ENCODE measurements around the gene CTNNA3. TPM values are rescaled to one million over a fixed set of nuclear protein-coding genes. Genes with fewer than 3 reads are reported as not detected.
"Not testable (repeated sequence)": the region's sequence is repeated elsewhere in the genome, so short reads cannot be mapped to it uniquely, and the experiment has no call there.

The CTNNA3 gene
- total and polyA plus RNA-seq, 2 donors from 2014 or later, result 0.45 to 0.72 TPM

- no peak overlapping the region for H3K9ac ChIP-seq (ENCODE audit: low read length in 3 of 3)
- DNase-seq, result no peak
- H3K36me3 ChIP-seq (ENCODE audit: control insufficient read depth in 2 of 3, insufficient read depth in 3 of 3, low read length in 3 of 3), result no peaks in the 10 kb centered on the region
- no peak overlapping the region for H3K27ac ChIP-seq (ENCODE audit: low read depth in 2 of 2, low read length in 2 of 2)
- no peak for TF ChIP-seq CTCF (IDR thresholded peaks at IDR 0.05; ENCODE audit: borderline replicate concordance, extremely low read depth, insufficient read depth)
- intact Hi-C loops (cut with DNase I), result no loop called here
- H3K9me3 ChIP-seq (ENCODE audit: control insufficient read depth in 2 of 3, insufficient read depth in 1 of 3, low read length in 3 of 3), result no peaks in the 10 kb centered on the region
- H3K4me3 ChIP-seq (ENCODE audit: low read length in 3 of 3), result no peak overlapping the region
- no peaks in the 10 kb centered on the region for H3K4me1 ChIP-seq (ENCODE audit: control insufficient read depth in 2 of 3, insufficient read depth in 2 of 3, low read depth in 1 of 3, low read length in 3 of 3)
- no peaks in the 10 kb centered on the region for H3K27me3 ChIP-seq (ENCODE audit: control insufficient read depth, insufficient read depth, low read length)
- no peak for FAIRE-seq
Observed at GRCh38 chr10:67573484-67573883, 122.5 kb downstream of the CTNNA3 start.

- Histone ChIP-seq H3K27me3 (ENCODE audit: control insufficient read depth, insufficient read depth, low read length) (no peaks in the 10 kb centered on the region), H3K4me3 (ENCODE audit: low read length in 3 of 3) (no peak overlapping the region), H3K36me3 (ENCODE audit: control insufficient read depth in 2 of 3, insufficient read depth in 3 of 3, low read length in 3 of 3) (no peaks in the 10 kb centered on the region), H3K9ac (ENCODE audit: low read length in 3 of 3) (no peak overlapping the region), H3K4me1 (ENCODE audit: control insufficient read depth in 2 of 3, insufficient read depth in 2 of 3, low read depth in 1 of 3, low read length in 3 of 3) (no peaks in the 10 kb centered on the region), H3K27ac (ENCODE audit: low read depth in 2 of 2, low read length in 2 of 2) (no peak overlapping the region), H3K9me3 (ENCODE audit: control insufficient read depth in 2 of 3, insufficient read depth in 1 of 3, low read length in 3 of 3) (no peaks in the 10 kb centered on the region)
- no peak for TF ChIP-seq CTCF (IDR thresholded peaks at IDR 0.05; ENCODE audit: borderline replicate concordance, extremely low read depth, insufficient read depth)
- DNase-seq, result no peak
- intact Hi-C loops (cut with DNase I), result no loop called here
- FAIRE-seq, result no peak
Observed at GRCh38 chr10:67571503-67571902, 124.5 kb downstream of the CTNNA3 start.

- H3K4me1 ChIP-seq (ENCODE audit: control insufficient read depth in 2 of 3, insufficient read depth in 2 of 3, low read depth in 1 of 3, low read length in 3 of 3); DNase-seq; H3K27me3 ChIP-seq (ENCODE audit: control insufficient read depth, insufficient read depth, low read length); H3K27ac ChIP-seq (ENCODE audit: low read depth in 2 of 2, low read length in 2 of 2); intact Hi-C loops (cut with DNase I); H3K36me3 ChIP-seq (ENCODE audit: control insufficient read depth in 2 of 3, insufficient read depth in 3 of 3, low read length in 3 of 3); FAIRE-seq; H3K9me3 ChIP-seq (ENCODE audit: control insufficient read depth in 2 of 3, insufficient read depth in 1 of 3, low read length in 3 of 3); H3K4me3 ChIP-seq (ENCODE audit: low read length in 3 of 3); H3K9ac ChIP-seq (ENCODE audit: low read length in 3 of 3): not testable (repeated sequence)
Observed at GRCh38 chr10:67558311-67558710, 137.7 kb downstream of the CTNNA3 start.

- Histone ChIP-seq H3K27ac (ENCODE audit: low read depth in 2 of 2, low read length in 2 of 2) (no peak overlapping the region), H3K9ac (ENCODE audit: low read length in 3 of 3) (no peak overlapping the region), H3K4me3 (ENCODE audit: low read length in 3 of 3) (no peak overlapping the region), H3K9me3 (ENCODE audit: control insufficient read depth in 2 of 3, insufficient read depth in 1 of 3, low read length in 3 of 3) (no peaks in the 10 kb centered on the region), H3K4me1 (ENCODE audit: control insufficient read depth in 2 of 3, insufficient read depth in 2 of 3, low read depth in 1 of 3, low read length in 3 of 3) (no peaks in the 10 kb centered on the region), H3K27me3 (ENCODE audit: control insufficient read depth, insufficient read depth, low read length) (no peaks in the 10 kb centered on the region), H3K36me3 (ENCODE audit: control insufficient read depth in 2 of 3, insufficient read depth in 3 of 3, low read length in 3 of 3) (no peaks in the 10 kb centered on the region)
- intact Hi-C loops (cut with DNase I), result no loop called here
- FAIRE-seq (no peak), DNase-seq (no peak)
- no peak for TF ChIP-seq CTCF (IDR thresholded peaks at IDR 0.05; ENCODE audit: borderline replicate concordance, extremely low read depth, insufficient read depth)
Observed at GRCh38 chr10:67553254-67553653, 142.7 kb downstream of the CTNNA3 start.

Measured in kidney (tissue), 14 donors.